ENCODE results near the gene SPDEF.

DNA sequence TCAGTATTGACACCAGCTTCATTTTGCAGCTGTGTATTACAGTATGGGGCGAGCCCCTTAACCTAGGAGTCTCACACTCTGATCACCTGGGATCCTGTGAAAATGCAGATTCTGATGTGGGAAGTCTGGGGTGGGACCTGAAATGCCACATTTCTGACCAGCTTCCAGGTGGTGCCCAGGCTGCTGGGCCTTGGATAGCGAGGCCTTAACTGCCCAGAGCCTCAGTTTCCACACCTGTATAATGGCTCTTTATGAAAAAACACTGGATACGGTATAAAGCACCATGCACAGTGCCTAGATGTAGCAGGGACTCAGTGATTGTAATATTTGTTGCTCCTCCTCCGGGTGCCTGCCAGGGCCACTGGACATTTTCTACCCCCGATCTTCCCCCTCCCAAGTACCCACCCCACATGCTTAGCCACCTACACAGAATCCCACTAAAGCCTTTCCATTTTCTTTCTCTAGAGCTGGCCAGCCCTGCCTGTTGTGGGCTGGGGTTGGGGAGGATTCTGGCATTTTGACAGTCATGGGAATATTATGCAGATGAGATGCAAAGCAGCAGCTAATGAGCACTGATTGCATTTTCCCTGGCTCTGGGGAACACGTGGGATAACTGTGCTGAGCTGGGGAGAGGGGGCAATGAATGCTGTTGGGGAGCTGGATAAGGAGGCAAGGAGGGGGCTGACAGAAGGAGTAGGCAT is 44.8 kb downstream of the SPDEF start:
- TF ChIP-seq CTCF (conservative IDR thresholded peaks at IDR 0.05; ENCODE audit: low read depth in 2 of 2) (no peak), EZH2phosphoT487 (IDR thresholded peaks at IDR 0.05; ENCODE audit: unreplicated experiment) (no peak), EZH2 (IDR thresholded peaks at IDR 0.05; ENCODE audit: low read depth, unreplicated experiment) (no peak), POLR2AphosphoS5 (IDR thresholded peaks at IDR 0.05; ENCODE audit: low read depth) (no peak)
